ENCODE data around the gene LHFPL6. TPM values are rescaled to one million over a fixed set of nuclear protein-coding genes. Genes with fewer than 3 reads are reported as not detected.

LHFPL6 gene
- total and polyA plus RNA-seq, 12 donors: 41.5 to 65.8 (median 55.4) TPM

DNA sequence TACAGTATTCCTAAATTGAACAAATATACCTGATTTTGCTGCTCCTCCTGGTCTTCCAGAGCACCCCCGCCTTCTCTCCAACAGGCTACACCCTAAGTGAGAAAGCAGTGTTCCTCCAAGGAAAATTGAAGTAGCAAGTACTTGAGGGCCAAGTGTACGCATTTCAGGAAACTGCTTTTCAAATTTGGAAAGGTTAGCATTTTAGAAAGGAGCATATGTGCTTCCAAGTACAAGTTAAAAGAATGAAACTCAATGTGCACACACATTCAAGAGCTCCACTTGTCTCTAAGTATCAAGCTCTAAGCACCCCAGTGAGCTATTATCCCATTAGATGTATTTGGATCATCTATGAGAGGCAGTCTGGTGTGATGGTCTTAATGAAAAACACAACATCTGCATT lies 25.8 kb downstream of the LHFPL6 start:
- H3K27ac ChIP-seq: peak overlapping the region in 7 of 10 donors; percentile 11 to 71 (median 41)
- no peaks in the 10 kb centered on the region for H3K9me3 ChIP-seq
- TF ChIP-seq CTCF (IDR thresholded peaks at IDR 0.05): no peak
- H3K4me3 ChIP-seq: no peak overlapping the region
- no peaks in the 10 kb centered on the region for H3K27me3 ChIP-seq
- intact Hi-C loops (cut with DNase I): loop anchor here in 2 of 10 donors (5.0 to 10.0 kb wide), 2 partner anchors 50 to 62 kb away; no protein-coding TSS in a partner anchor
- peaks cover 0 to under 1% (median 0%) of the 10 kb centered on the region in 9 donors for H3K36me3 ChIP-seq
- 68 to 77% methylated on average over 2 of the region's 2 CpGs for WGBS, 2 donors
- DNase-seq: no peak
- H3K4me1 ChIP-seq: peaks cover 3 to 88% (median 55%) of the 10 kb centered on the region in 9 donors
- ATAC-seq: peak in 1 of 8 donors; percentile 6

DNA sequence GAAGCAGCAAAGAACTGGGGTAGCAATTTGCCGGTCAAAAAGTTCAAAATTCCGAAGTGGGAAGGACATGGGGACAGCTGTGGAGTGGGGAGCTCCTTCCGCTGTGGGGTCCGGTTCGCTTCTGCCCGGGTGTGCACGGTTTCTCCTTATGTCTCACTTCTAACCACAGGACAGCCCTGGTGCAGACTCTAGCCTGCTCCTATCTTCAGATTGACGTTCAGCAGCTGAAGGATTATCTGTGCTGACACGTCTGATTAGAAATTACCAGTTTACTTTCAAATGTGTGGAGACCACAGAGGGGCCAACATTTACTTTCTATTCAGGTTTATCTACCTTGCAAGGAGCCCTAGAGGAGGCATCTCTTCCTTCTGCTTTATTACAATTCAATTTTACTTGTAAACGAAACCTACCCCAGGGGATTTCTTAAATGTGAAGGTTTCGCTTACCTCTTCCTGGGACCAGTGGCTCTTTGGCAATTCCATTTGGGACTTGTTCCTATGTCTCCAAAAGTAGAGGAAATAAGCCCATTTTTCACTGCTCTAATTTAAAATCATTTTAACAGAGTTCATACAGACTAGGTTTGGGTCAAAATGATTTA lies 27.3 kb downstream of the LHFPL6 start:
- peak overlapping the region in 8 of 10 donors; percentile 28 to 71 (median 46) for H3K27ac ChIP-seq
- peak in 1 of 9 donors; percentile 27 for TF ChIP-seq CTCF (IDR thresholded peaks at IDR 0.05)
- H3K9me3 ChIP-seq: no peaks in the 10 kb centered on the region
- H3K4me3 ChIP-seq: peak overlapping the region in 3 of 10 donors; percentile 6 to 10 (median 6)
- ATAC-seq (peak in 1 of 8 donors; percentile 19), DNase-seq (no peak)
- H3K27me3 ChIP-seq: no peaks in the 10 kb centered on the region
- no peaks in the 10 kb centered on the region for H3K36me3 ChIP-seq
- intact Hi-C loops (cut with DNase I): loop anchor here in 2 of 10 donors (5.0 to 10.0 kb wide), 2 partner anchors 48 to 61 kb away; no protein-coding TSS in a partner anchor
- WGBS, 2 donors: 43 to 53% methylated on average over 11 of the region's 11 CpGs
- H3K4me1 ChIP-seq: peaks cover 3 to 86% (median 49%) of the 10 kb centered on the region in 9 donors

GRCh38 chr13:39571502-39572092 lies 31.4 kb downstream of the LHFPL6 start:
- TF ChIP-seq CTCF (IDR thresholded peaks at IDR 0.05): no peak
- DNase-seq (peak; percentile 41 to 77), ATAC-seq (peak; percentile 63 to 95 (median 88))
- WGBS, 2 donors: 55 to 65% methylated on average over 15 of the region's 15 CpGs
- Histone ChIP-seq H3K4me1 (peaks cover 0 to 74% (median 29%) of the 10 kb centered on the region in 9 donors), H3K4me3 (no peak overlapping the region), H3K9me3 (no peaks in the 10 kb centered on the region), H3K36me3 (no peaks in the 10 kb centered on the region), H3K27ac (peak overlapping the region; percentile 56 to 88 (median 74)), H3K27me3 (no peaks in the 10 kb centered on the region)
- intact Hi-C loops (cut with DNase I): loop anchor here in 1 of 10 donors (10.0 kb wide), 1 partner anchor 57 kb away; no protein-coding TSS in a partner anchor

DNA sequence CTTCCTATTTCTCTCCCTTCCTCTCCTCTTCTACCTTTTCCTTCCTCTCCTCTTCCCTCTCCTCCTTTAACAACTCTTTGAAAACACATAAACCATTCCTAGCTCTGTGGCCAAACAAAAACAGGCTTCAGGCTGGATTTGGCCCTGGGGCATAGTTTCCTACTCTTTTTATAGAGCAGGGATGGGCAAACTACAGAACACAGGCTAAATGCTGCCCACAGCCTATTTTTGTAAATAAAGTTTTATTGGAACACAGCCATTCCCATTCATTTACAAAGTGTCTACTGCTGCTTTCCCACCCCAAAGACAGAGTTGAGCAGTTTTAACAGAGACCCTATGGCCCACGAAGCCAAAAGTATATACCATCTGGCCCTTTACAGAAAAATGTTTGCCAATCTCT lies 35.4 kb downstream of the LHFPL6 start:
- Histone ChIP-seq H3K27me3 (no peaks in the 10 kb centered on the region), H3K36me3 (no peaks in the 10 kb centered on the region), H3K4me3 (no peak overlapping the region), H3K9me3 (no peaks in the 10 kb centered on the region), H3K27ac (peak overlapping the region in 6 of 10 donors; percentile 8 to 74 (median 41)), H3K4me1 (peaks cover 12 to 84% (median 60%) of the 10 kb centered on the region in 9 donors)
- 91 to 92% methylated on average over 1 of the region's 1 CpG for WGBS, 2 donors
- ATAC-seq (no peak), DNase-seq (no peak)
- no peak for TF ChIP-seq CTCF (IDR thresholded peaks at IDR 0.05)
- intact Hi-C loops (cut with DNase I): loop anchor here in 2 of 10 donors (5.0 to 10.0 kb wide), 2 partner anchors 40 to 53 kb away; no protein-coding TSS in a partner anchor

Measured in heart right ventricle (tissue), 16 donors.